Measurements from ENCODE around the gene CTDP1.

CTDP1 gene

DNA sequence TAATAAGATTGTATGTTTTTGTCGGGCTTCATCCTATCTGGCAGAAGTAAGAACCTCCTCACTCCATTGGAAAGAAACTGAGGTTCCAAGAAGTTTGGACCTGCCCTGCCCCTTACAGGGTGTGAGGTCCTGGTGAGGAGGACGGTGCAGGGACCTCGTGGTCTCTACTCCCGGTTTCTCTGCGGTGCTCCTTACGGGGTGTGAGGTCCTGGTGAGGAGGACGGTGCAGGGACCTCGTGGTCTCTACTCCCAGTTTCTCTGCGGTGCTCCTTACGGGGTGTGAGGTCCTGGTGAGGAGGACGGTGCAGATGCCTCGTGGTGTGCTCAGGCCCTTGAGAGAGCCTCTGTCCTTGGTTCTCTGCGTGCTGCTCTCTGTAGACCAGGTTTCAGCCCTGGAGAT is 5.2 kb downstream of the CTDP1 start:
- TF ChIP-seq, protein P1, sequence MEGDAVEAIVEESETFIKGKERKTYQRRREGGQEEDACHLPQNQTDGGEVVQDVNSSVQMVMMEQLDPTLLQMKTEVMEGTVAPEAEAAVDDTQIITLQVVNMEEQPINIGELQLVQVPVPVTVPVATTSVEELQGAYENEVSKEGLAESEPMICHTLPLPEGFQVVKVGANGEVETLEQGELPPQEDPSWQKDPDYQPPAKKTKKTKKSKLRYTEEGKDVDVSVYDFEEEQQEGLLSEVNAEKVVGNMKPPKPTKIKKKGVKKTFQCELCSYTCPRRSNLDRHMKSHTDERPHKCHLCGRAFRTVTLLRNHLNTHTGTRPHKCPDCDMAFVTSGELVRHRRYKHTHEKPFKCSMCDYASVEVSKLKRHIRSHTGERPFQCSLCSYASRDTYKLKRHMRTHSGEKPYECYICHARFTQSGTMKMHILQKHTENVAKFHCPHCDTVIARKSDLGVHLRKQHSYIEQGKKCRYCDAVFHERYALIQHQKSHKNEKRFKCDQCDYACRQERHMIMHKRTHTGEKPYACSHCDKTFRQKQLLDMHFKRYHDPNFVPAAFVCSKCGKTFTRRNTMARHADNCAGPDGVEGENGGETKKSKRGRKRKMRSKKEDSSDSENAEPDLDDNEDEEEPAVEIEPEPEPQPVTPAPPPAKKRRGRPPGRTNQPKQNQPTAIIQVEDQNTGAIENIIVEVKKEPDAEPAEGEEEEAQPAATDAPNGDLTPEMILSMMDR (IDR thresholded peaks at IDR 0.05; ENCODE audit: borderline replicate concordance, control extremely low read depth, extremely low read depth, insufficient read depth, missing control alignments) = no peak
- peak; percentile 40 for DNase-seq (ENCODE audit: low spot score)
- in situ Hi-C loops (cut with MboI; ENCODE audit: low sequenced_read_pairs, unreplicated experiment) = no loop called here

DNA sequence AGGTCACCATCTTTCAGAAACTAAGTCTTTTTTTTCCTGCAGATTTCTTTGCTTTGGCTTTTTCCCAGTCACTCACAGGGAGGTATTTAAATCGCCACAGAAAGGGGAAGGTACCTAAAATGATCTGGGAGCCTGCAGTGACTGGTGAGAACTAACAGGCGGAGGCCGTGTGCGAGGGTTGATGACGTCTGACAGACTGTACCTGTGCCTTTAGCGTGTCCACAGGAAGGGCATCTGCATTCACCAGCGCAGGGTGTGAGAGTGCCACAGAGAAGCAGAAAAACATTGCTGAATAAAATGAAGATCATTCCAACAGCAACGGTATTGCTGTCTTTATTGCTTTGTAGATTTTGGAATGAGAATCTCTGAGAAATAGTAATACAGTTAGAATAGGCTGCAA is 5.7 kb downstream of the CTDP1 start:
- TF ChIP-seq, protein P1 (IDR thresholded peaks at IDR 0.05; ENCODE audit: borderline replicate concordance, control extremely low read depth, extremely low read depth, insufficient read depth, missing control alignments) = no peak
- in situ Hi-C loops (cut with MboI; ENCODE audit: low sequenced_read_pairs, unreplicated experiment) = no loop called here

DNA sequence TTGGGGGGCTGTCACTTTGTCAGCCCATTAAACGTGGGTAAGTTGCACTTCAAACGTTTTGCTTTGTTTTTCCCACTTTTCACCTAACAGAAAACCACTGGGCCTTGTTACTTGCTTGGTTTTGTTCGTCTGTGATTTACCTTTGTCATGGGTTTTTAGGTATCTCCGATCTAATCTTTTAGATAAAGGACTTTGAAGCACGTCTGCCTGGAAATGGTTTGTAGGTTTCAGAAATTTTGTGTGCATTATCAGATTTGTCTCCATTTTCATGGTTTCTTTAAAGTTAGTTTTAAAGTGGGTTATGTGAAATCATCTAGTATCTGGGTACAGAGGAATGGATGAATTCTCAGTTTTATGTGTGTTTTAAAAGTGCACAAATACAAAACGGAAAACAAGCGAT is 6.4 kb downstream of the CTDP1 start:
- TF ChIP-seq, protein P1 (IDR thresholded peaks at IDR 0.05; ENCODE audit: borderline replicate concordance, control extremely low read depth, extremely low read depth, insufficient read depth, missing control alignments) = no peak
- no peak for DNase-seq (ENCODE audit: low spot score)
- in situ Hi-C loops (cut with MboI; ENCODE audit: low sequenced_read_pairs, unreplicated experiment) = no loop called here

More for the DNA sequence above, 5.7 kb downstream of the CTDP1 start:
- DNase-seq (ENCODE audit: low spot score) = no peak

DNA sequence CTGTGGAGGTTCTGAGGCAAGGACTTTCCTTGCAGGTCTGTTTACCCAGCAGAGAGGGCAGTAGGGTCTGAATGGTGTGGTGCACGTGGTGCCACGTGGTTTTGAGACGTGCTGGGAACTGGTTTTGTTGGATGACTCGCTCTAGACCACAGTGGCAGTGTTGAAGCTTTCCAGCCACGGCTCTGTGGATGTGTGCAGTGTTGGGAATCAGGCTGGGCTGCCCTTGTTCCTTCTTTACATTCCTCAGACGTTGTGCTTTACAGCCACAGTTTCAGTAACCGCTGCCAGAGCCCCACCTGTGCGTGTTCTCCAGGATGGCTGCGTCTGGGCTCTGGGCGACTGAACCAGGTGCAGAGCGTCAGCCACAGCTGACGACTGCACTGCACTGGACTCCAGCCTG is 8.2 kb downstream of the CTDP1 start:
- peak; percentile 23 for DNase-seq (ENCODE audit: low spot score)
- TF ChIP-seq, protein P1 (IDR thresholded peaks at IDR 0.05; ENCODE audit: borderline replicate concordance, control extremely low read depth, extremely low read depth, insufficient read depth, missing control alignments) = no peak
- in situ Hi-C loops (cut with MboI; ENCODE audit: low sequenced_read_pairs, unreplicated experiment) = no loop called here

DNA sequence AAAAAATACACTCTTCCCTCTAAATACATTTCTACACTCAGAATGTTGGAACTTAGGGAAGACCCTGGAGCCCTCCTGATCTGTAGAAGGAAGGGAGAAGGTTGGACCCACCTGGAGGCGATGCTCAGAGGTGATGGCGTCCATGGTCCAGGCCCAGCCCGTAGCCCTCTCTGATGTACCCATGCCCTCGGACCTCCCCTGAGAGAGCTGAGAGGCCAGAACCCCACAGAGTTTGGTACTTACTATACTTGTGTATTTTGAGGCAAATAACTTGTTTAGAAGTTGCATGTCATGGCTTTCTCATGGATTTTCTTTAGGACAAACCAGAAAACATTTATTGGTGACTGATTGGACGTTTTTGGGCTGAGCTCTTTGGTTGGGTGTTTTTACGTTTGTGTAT is 10.5 kb downstream of the CTDP1 start:
- TF ChIP-seq, protein P1 (IDR thresholded peaks at IDR 0.05; ENCODE audit: borderline replicate concordance, control extremely low read depth, extremely low read depth, insufficient read depth, missing control alignments) = no peak
- in situ Hi-C loops (cut with MboI; ENCODE audit: low sequenced_read_pairs, unreplicated experiment) = no loop called here
- no peak for DNase-seq (ENCODE audit: low spot score)

DNA sequence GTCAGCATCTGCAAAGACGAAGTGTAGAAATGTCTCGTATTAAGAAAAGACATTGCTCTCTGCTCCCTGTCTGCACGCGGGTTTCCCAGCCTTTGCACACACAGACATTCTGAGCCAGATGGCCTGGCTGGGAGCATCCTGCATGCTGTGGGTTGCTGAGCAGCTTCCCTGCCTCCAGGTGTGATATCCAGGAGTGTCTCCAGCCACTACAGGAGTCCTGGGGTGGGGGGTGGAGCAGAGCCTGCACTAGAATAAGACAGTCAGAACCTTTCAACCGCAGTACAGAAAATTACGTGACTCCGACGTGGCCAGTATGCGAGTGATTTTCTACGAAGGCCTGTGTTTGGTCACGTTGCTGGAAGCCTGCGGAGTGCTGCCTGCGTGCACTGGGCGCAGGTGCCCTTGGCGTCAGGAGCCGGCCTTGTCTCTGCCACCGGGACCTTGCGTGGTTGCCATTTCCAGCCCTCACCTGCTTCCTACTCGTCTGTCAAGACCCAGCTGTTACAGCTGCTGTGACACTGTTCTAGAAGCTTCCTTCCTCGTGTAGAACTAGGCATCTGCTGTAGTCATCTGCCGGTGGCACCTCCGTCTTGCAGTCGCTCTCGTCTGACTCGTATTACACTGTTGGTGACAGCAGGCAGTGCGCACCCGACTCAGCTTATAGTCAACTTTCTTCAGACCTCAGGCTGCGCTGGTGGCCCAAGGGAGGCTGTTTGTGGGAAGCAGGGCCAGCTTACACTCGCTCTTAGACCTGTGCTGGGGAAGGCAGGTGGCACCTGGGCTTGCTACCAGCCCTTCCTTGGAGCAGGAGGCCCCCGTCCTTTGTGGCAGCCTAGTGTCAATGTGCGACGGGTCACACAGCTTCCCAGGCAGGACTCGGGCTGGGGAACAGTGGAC is 11.2 kb downstream of the CTDP1 start:
- TF ChIP-seq, protein P1 (IDR thresholded peaks at IDR 0.05; ENCODE audit: borderline replicate concordance, control extremely low read depth, extremely low read depth, insufficient read depth, missing control alignments) = no peak

More for the DNA sequence above, 11.2 kb downstream of the CTDP1 start:
- DNase-seq (ENCODE audit: low spot score) = peak; percentile 38
- in situ Hi-C loops (cut with MboI; ENCODE audit: low sequenced_read_pairs, unreplicated experiment) = no loop called here

All from GM13976 (cell line).